Progenitor cell of endocrine pancreas (in vitro differentiated cells): Measurements from ENCODE around the gene RAB11FIP5. TPM values are rescaled to one million over a fixed set of nuclear protein-coding genes. Genes with fewer than 3 reads are reported as not detected.

Experiments
- DNase-seq: peaks from one replicate; pipeline ENCODE4 v3.0.0; 2021; ENCODE audit warnings: low spot score; ENCODE audit not compliant: unreplicated experiment
- H3K27ac Mint-ChIP-seq: 2 replicates; pipeline ENCODE4 v1.8.0; 2021; ENCODE audit warnings: mild to moderate bottlenecking, moderate library complexity, mixed read lengths
- H3K27me3 Mint-ChIP-seq: 2 replicates; pipeline ENCODE4 v1.8.0; 2021; ENCODE audit warnings: mixed read lengths
- H3K36me3 Mint-ChIP-seq: 2 replicates; pipeline ENCODE4 v1.8.0; 2022; ENCODE audit warnings: mixed read lengths; ENCODE audit not compliant: insufficient read depth
- H3K4me1 Mint-ChIP-seq: 2 replicates; pipeline ENCODE4 v1.8.0; 2021; ENCODE audit warnings: low read depth, mixed read lengths
- H3K4me3 Mint-ChIP-seq: 2 replicates; pipeline ENCODE4 v1.8.0; 2021; ENCODE audit warnings: low read depth, mild to moderate bottlenecking, moderate library complexity, mixed read lengths
- H3K9me3 Mint-ChIP-seq: 2 replicates; pipeline ENCODE4 v1.8.0; 2021; ENCODE audit warnings: low read depth, mixed read lengths
- CTCF ChIP-seq: fragments of 200-600 bp; sonication (generic); IDR thresholded peaks from one replicate; pipeline ENCODE4 v1.5.0; 2021; ENCODE audit warnings: antibody characterized with exemption, mild to moderate bottlenecking; ENCODE audit not compliant: unreplicated experiment
- total RNA-seq: library from RNA; stranded (reverse); gene quantifications from 2 replicates; pipeline ENCODE4 v1.2.1, GENCODE V29; 2021

RAB11FIP5 gene
- total RNA-seq, 1 donor from 2014 or later, result 23.5 TPM

- no peak for TF ChIP-seq CTCF
- no peak overlapping the region for H3K27ac Mint-ChIP-seq
- no peak for DNase-seq
- H3K4me3 Mint-ChIP-seq, result no peak overlapping the region
- H3K36me3 Mint-ChIP-seq, result no peaks in the 10 kb centered on the region
- no peaks in the 10 kb centered on the region for H3K27me3 Mint-ChIP-seq
- peaks cover 20% of the 10 kb centered on the region for H3K4me1 Mint-ChIP-seq
- no peaks in the 10 kb centered on the region for H3K9me3 Mint-ChIP-seq
Measured at GRCh38 chr2:73107211-73107926, 5.4 kb downstream of the RAB11FIP5 start.

GRCh38 chr2:73106791-73107190 is 6.0 kb downstream of the RAB11FIP5 start:
- H3K36me3 Mint-ChIP-seq, result no peaks in the 10 kb centered on the region
- peaks cover 19% of the 10 kb centered on the region for H3K4me1 Mint-ChIP-seq
- H3K27ac Mint-ChIP-seq, result no peak overlapping the region
- H3K27me3 Mint-ChIP-seq, result no peaks in the 10 kb centered on the region
- no peak overlapping the region for H3K4me3 Mint-ChIP-seq
- no peaks in the 10 kb centered on the region for H3K9me3 Mint-ChIP-seq
- DNase-seq, result no peak
- TF ChIP-seq CTCF, result no peak

- Mint-ChIP-seq H3K36me3 (no peaks in the 10 kb centered on the region), H3K4me3 (no peak overlapping the region), H3K9me3 (no peaks in the 10 kb centered on the region), H3K4me1 (peaks cover 9% of the 10 kb centered on the region), H3K27ac (no peak overlapping the region), H3K27me3 (no peaks in the 10 kb centered on the region)
- DNase-seq, result no peak
- TF ChIP-seq CTCF, result no peak
Measured at GRCh38 chr2:73105511-73105971, 7.2 kb downstream of the RAB11FIP5 start.

- H3K36me3 Mint-ChIP-seq, result no peaks in the 10 kb centered on the region
- no peaks in the 10 kb centered on the region for H3K9me3 Mint-ChIP-seq
- DNase-seq, result no peak
- H3K27ac Mint-ChIP-seq, result no peak overlapping the region
- H3K4me1 Mint-ChIP-seq, result peaks cover 7% of the 10 kb centered on the region
- no peak for TF ChIP-seq CTCF
- H3K27me3 Mint-ChIP-seq, result no peaks in the 10 kb centered on the region
- H3K4me3 Mint-ChIP-seq, result no peak overlapping the region
Measured at GRCh38 chr2:73104933-73105332, 7.8 kb downstream of the RAB11FIP5 start.

GRCh38 chr2:73103018-73103542 is 9.7 kb downstream of the RAB11FIP5 start:
- TF ChIP-seq CTCF, result no peak
- no peak for DNase-seq
- H3K9me3 Mint-ChIP-seq, result no peaks in the 10 kb centered on the region
- no peaks in the 10 kb centered on the region for H3K36me3 Mint-ChIP-seq
- H3K4me1 Mint-ChIP-seq, result peaks cover 4% of the 10 kb centered on the region
- no peaks in the 10 kb centered on the region for H3K27me3 Mint-ChIP-seq
- no peak overlapping the region for H3K4me3 Mint-ChIP-seq
- no peak overlapping the region for H3K27ac Mint-ChIP-seq
